HG02852 (cell line): ENCODE results near the gene ZBTB34.
A peak's percentile ranks its signal among the peaks of the same experiment; 100 is the strongest.

Experiments
- ATAC-seq: cut with Tn5 transposase; IDR thresholded peaks from one replicate; pipeline ENCODE4 v1.9.1; 2021; ENCODE audit warnings: mild to moderate bottlenecking, moderate library complexity; ENCODE audit not compliant: unreplicated experiment

The ZBTB34 gene

DNA sequence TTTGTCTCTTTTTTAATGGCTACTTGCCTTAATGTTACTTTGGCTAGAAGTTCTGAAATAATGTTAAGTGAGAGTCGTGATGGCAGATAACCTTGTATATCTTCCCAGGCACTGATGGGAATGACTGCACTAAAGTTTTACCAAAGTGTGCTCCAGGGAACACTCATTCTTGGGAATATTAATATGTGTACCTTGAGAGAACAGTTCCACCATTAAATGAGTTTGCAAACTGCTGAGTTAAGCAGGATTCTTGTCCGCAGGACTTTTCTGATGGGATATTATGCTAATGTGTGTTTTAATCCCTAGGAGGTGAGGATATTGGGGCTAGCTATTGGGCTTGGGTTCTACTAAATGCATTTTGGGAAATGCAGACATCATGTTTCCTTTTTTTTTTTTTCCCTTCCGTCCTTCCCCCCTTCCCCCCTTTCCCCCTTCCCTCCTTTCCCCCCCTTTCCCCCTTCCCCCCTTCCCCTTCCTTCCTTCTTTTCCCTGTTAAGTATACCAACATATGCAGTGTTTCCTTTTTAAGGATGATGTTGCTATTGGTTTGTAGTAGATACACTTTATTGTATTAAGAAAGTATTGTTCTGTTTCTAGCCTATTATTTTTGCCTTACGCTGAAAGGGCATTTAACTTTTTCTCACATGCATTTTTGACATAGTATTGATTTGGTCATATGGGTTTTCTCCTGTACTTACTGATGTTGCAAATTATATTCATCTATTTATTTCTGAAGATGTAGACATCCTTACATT lies 15.5 kb downstream of the ZBTB34 start:
- no peak for ATAC-seq

DNA sequence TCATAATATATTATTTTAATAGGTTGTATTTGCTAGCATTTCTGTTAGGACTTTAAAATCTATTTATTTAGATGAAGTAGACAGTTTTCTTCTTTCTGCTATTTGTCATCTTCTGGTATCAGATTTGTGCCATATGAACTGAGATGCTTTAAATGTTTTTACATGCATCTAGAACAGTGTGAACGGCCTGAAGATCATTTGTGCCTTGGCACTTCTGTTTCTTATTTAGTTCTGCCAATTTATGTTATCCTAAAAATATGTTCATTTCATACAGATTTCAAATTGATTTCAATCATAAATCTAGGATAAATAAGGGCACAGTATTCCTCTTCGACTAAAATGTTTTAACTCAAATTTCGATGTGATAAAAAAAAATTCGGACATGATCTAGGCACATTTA lies 16.1 kb downstream of the ZBTB34 start:
- no peak for ATAC-seq

DNA sequence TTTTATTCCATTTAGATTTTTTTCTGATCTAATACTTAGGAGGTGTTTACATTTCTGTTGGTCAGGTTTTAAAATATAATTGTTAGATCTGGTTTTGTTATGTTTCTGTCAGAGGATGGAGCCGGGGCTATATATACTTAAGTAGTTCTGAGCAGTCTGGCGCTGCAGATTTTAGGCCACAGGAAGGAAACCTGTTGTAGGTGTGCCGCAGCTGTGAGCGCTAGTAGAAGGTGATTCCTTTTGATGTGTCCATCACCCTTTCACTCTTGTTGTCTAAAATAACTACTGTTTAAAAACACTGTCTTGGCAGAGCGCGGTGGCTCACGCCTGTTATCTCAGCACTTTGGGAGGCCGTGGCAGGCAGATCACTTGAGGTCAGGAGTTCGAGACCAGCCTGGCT lies 17.0 kb downstream of the ZBTB34 start:
- no peak for ATAC-seq

DNA sequence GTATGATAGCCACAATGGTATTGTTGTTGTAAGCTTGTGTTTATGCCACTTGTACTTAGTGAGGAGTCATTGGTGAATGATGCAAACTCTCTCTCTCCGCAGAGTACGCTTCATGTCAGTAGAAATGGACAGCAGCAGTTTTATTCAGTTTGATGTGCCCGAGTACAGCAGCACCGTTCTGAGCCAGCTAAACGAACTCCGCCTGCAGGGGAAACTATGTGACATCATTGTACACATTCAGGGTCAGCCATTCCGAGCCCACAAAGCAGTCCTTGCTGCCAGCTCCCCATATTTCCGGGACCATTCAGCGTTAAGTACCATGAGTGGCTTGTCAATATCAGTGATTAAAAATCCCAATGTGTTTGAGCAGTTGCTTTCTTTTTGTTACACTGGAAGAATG lies 18.8 kb downstream of the ZBTB34 start:
- no peak for ATAC-seq

DNA sequence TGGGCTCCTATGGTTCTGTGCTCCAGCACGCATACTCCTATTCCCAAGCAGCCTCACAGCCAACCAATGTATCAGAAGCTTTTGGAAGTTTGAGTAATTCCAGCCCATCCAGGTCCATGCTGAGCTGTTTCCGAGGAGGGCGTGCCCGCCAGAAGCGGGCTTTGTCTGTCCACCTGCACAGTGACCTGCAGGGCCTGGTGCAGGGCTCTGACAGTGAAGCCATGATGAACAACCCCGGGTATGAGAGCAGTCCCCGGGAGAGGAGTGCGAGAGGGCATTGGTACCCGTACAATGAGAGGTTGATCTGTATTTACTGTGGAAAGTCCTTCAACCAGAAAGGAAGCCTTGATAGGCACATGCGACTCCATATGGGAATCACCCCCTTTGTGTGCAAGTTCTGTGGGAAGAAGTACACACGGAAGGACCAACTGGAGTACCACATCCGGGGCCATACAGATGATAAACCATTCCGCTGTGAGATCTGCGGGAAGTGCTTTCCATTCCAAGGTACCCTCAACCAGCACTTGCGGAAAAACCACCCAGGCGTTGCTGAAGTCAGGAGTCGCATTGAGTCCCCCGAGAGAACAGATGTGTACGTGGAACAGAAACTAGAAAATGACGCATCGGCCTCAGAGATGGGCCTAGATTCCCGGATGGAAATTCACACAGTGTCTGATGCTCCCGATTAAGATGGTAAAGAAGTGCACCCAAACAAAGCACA lies 19.9 kb downstream of the ZBTB34 start:
- ATAC-seq: no peak

DNA sequence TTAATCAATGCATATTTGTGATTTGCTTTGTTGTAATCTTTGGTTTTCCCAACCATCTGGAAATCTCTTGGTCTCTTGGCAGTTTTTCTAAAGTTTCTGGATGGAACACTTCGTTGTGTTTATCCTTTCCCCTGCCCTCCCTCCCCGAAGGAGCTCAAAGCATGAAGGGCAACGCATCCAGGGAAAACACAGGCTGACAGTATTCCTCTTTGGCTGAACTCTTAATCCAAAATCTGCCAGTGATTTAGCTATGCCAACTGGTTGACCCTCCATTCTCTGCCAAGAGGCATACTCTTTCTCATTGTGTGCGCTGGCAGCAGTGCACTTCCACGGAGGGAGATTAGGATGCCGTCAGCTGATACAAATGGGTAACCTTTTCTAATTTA lies 20.5 kb downstream of the ZBTB34 start:
- no peak for ATAC-seq

DNA sequence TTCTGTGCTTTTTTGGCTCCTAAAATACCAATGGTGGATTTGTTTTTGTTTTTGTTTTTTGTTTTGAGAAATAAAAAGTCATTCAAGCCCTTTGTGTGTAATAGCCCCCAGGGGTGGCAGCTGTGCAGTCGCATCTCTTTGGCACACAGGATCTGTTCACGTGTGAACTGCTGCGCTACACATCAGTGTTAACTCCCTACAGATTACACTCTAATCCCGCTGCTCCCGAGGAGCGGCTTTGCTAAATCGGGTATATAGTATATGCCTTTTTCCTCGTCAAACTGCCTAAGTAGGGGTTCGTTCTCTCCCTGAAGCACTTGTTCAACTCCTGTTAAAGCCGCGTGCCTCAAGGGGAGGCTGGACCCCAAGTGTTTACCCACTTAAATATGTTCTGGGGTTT lies 22.3 kb downstream of the ZBTB34 start:
- no peak for ATAC-seq

DNA sequence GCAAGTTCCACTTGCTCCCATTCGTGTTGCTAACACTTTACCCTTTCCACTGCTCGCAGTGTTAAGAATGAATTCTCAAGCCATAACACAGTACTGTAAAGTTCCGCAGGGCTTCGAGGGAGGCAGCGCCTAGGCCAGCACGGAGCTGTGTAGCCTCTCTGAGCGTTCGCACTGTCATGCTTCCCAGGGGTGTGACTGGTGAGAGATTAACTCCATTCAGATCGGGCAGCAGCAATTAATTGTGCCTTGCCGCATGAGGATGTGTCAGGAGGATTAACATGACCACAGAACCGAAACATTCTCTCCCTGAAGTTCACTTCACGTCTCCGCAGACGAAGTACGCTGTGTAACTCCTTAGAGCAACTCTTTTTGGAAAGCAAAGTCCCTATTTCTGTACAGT lies 23.2 kb downstream of the ZBTB34 start:
- no peak for ATAC-seq

DNA sequence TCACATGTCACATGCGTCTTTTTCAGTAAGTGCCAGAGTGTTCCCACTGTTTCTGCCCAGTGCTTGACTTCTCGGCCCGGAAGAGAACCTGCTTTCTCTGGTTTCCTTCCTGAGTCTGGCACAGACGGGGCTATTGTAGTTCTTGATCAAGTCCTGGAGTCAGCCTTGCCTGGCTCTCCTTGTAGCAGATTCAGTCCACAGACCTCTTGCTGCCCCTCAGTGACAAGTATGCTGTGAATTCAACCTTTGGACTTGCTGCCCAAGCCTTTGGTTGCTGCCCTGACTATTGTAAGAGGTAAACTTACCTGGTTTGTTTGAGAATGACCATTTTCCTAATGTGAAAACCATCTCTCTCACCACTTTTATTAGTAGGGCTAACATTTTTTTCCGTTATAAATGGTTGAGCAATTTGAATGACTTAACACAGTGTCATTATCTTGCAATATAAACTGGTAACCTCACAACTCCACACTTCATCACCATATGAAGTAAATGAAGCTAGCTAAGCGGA lies 24.7 kb downstream of the ZBTB34 start:
- no peak for ATAC-seq

DNA sequence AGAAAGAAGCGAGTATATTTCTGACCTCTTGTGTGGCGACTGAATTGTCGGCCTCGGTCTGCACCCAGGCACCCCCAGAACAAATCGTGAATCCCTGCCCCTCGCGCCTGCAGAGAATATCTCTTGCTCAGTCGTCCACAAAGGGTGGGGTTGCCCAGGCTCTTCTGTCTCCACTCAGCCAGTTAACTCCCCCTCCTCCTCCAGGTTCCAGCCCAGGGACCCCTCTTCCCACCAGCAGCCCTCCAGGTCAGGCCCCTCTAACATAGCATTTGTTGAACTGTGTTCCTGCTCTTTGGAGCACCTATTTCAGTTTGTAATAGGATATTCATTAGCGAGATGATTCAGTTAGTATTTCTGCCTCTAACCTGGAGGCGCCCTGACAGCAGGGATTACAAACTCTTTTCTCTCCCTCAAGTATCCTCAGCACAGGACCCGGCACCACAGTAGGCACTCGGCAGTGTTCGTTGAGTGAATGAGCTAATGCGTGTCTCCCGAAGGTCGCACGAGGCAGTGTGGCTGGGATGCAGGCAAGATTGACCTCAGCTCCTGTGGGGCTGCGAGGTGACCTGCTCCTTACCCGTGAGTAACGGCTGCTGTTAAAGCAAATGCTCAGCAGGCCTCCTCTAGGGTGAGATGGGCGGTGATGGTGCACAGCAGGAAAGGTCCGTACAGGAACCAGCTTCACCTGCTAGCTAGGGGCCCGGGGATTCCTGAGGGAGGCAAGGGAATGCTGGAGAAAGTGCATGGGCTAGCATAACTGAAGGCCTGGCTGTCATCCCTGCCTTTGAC lies 25.8 kb downstream of the ZBTB34 start:
- no peak for ATAC-seq

DNA sequence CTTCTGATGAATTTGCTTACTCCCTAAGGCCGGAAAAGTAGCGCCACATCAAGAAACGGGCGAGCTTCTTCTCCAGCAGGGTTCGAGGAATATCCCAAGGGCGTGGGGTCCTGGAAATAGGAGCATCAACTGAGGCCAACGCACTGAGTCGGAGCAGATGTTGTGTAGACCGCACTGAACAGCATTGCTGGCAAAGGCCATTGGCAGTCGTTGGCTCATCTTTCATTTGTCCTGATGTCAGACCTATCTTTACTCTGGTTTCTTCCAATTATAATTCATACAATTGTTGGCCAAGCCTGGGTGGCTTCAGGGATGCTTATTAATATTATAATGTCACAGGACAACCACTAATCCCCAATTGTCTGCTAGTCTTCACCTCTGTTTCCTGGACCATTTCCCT lies 26.5 kb downstream of the ZBTB34 start:
- ATAC-seq: no peak

DNA sequence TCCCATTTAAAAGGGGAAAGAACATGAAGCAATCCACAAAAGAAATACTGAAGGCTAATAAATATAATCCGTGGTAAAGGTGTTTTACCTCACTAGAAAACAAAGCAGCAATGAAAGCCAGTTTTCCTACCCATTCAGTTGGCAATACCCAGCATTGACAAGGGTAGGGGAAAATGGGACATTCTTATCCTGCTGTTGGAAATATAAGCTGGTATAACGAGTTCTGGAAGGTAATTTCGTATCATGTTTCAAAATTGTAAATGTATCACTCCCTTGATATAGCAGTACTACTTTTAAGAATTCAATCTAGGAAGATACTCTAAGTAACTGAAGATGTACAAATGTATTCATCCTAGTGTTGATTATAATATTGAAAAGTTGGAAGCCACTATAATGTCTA lies 31.2 kb downstream of the ZBTB34 start:
- ATAC-seq: no peak

DNA sequence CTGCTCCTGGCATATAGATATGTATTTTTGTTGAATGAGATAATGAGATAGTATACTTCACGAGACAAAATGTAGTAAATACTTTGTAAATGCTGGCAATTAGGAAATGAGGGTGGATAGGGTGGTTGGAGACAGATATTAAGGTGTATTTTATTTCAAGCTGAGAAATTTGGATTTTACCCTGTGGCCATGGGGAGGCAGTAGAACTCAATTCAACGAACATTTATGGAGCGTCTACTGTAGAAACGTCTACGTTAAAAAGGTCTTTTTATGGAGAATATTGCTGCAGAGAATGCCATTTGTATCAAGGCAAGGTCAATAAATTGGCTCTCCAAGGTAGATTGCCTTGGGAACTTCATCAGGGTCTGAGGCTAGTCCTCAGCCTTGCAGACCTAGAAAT lies 32.6 kb downstream of the ZBTB34 start:
- no peak for ATAC-seq

DNA sequence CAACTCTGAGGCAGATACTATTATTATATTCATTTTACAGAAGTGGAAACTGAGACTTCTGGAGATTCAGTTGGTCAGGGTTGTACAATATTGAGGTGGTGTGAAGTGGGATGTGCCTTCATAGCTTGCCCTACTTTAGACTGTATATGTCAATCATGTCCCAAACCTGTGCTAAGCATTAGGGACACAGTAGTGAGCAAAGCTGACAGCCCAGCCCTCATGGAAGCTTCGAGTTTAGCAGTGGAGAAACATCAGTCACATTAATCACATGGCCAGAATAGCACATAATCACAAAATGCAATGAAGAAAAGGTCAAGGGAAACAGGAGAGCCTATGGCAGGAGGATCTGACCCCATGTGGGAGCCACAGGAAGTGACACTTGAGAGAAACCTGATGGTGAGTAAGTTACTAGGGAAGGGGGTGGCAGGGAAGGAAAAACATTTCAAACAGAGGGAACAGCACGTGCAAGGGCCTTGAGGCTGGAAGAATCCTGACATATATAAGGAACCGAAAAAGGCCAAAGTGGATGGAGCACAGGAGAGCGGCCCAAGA lies 33.7 kb downstream of the ZBTB34 start:
- ATAC-seq: no peak

DNA sequence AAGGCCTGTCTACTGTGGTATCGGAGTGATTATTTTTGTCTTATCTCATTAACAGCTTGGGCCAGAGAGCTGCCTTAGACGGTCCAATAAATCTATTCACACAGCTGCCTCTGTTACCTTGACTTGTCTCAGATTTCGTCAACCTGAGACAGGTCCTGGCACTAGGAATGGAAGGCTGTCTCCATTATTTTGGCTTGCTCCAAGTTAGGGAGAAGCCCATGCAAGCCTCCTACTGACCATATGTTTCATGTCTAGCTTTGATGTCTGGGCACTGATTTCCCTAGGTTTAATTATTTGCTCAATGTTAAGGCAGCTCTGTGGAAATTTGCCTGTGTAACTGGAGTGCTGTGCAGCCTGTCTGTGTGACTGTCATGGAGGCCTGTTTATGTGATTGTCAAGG lies 41.8 kb downstream of the ZBTB34 start:
- no peak for ATAC-seq

DNA sequence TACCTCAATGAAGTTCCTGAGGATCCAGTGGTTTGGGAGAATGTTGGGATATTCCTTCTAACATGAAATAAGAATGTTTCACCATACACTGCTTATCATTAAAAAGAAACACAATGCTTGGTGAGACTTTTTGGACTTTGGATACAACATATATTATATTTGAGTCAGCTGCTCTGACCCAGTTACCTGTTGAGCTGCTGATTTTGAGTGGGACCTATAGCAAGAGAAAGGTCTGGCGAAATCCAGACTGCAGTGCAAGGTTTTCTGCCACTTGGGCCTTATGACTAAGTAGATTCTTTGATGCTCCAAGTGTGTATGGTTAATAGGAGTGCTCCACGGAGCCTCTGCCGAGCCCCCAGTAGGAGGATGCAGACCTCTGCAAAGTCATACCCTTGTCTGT lies 44.1 kb downstream of the ZBTB34 start:
- ATAC-seq: no peak

DNA sequence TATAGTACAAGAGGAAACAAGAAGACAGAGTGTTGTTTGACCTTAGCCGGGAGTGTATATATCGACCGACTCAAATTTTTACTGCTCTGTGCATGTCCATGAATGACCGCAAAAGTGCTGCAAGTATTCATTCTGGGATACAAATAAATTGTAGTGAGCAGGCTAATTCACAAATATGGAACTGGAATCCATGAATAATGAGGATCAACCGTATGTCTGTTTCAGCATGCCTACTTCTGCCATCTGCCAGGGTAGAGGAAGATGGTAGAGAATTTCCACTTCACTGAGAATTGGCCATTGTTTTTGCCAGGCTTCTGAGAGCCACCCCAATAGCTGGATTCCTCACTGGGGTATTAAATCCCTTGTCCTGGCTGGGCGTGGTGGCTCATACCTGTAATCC lies 45.7 kb downstream of the ZBTB34 start:
- ATAC-seq: no peak

DNA sequence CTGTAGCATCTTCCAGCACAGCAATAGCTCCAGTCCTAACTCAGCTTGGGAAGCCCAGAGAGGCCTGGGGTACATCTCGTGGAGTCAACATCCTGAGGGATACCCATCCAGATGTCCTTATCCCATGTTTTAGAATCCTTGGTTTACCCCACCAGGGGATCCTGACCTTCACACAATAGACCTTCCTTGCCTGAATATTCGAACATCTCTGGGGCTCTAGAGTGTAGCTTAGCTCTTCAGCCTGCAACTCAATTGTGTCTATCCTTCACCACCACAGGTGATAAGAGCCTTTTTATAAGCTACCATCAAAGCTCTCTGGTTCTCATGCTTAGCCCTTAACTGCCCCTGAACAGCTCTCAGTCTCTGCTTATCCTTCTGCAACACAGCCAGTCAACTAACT lies 46.6 kb downstream of the ZBTB34 start:
- ATAC-seq: no peak

DNA sequence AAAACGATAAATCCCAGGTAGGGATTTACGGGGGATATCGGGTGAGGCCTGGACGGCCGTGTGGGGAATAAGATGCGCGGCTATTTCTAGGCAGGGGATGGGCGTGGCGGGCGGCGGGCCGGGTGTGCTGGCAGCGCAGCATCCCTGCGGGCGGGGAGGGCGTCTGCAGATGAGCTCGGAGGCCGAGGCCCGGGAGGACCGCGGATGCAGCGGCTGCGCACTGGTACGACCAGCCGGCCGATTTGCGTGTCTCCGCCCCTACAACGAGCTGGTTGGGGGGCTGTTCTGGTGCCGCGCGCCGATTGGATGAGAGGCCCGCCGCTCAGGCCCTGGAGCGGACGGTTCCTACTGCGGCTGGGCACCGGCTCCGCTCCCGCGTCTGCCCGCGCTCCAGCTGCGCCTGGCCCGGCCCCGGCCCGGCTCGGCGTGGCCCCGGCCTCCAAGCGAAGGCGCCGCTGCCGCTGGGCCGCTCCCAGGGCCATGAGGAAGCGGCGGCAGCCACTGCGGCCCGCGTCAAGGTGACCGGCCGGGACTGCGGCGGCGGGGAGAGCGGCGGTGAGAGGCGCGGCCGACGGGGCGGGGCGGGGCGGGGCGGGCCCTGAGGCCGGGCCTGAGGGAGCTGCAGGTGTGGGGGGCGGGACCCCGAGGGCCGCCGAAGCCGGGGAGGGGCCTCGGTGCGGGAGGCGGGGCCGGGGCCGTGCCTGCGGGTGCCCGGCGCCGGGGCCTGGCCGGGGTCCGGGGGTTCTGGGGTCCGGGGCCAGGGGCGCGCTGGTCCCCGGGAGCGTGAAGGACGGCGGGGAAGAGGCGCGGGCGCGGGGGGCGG lies 54.2 kb downstream of the ZBTB34 start, which contains the start of gene RALGPS1:
Gene RALGPS1 (plus strand): TSS at position 325 of the 823 bp plus-strand sequence. CDS start 47,508 bp downstream, outside the sequence.
- peak; percentile 98 for ATAC-seq

DNA sequence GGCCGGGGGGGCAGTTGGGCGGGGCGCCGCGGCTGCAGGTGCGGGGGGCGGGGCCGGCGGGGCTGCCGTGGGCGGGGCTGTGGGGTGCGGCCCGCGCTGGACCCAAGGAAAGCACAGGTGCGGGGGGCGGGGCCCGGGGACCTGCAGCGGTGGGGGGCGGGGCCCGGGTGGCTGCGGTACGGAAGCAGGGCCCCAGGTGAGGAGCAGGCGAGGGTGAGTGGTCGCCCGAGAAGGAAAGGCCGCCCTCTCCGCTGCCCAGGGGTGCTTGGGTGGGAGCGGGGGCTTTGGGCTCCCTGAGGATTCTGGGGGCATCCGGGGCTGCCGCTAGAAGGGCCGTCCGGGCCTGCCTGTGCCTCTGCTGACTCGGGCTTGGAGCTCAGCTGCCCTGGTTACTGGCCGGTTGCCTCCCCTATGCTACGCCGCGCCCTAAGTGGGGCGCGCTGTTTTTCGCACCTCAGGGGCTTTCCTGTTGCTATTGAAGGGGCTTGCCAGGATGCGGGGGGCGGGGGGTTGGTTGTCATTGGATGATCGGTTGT lies 54.9 kb downstream of the ZBTB34 start:
- ATAC-seq: peak; percentile 7
